GM18868 (cell line): ENCODE results near the gene CTDSP2.
"Not testable (repeated sequence)": the region's sequence is repeated elsewhere in the genome, so short reads cannot be mapped to it uniquely, and the experiment has no call there.

ENCODE experiments used
- ATAC-seq: cut with Tn5 transposase; IDR thresholded peaks from one replicate; pipeline ENCODE4 v1.9.1; 2021; ENCODE audit warnings: mild to moderate bottlenecking, moderate library complexity; ENCODE audit not compliant: unreplicated experiment

Gene CTDSP2

GRCh38 chr12:57783861-57784260 lies 62.7 kb downstream of the CTDSP2 start:
- no peak for ATAC-seq

GRCh38 chr12:57783466-57783801 lies 63.1 kb downstream of the CTDSP2 start:
- ATAC-seq: no peak

GRCh38 chr12:57782608-57783465 lies 63.7 kb downstream of the CTDSP2 start, which contains the start of gene TSFM:
Gene TSFM, plus strand, starts transcription at chr12:57782787. Its CDS starts 15 bp downstream, at chr12:57782802.
- peak; percentile 84 for ATAC-seq

DNA sequence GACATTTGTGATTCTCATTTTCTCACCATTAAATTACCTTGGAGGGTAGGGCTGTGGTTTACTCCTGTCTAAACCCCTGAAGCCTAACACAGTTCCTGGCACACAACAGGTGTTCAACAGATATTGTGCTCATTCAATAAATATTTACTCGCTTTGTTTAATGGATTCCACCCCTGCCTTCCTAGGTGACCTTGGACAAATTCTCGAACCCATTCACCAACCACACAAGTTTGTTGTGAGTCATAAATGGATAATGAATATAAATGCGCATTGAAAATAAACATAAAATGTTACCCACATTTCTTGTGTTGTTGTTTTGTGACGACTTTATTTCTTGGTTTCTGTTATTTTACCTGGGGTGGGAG lies 64.3 kb downstream of the CTDSP2 start:
- ATAC-seq: peak; percentile 13

DNA sequence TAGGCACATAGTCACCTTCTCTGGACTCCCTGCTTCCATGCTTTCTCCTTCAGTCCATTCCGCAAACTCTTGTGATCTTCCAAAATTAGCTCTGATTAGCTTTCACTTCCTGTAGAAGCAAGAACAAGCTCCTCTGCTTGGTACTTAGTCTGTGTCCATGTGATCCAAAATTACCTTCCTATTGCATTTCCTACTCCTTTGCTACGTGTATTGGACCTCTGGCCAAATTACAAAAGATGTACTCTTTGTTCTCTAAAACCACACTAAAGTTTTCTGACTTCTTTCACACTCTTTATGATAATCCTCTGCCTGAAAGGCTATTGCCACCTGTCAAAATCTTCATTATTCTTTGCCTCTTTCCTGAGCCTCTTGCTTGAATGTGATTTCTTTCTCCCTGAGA lies 64.7 kb downstream of the CTDSP2 start:
- ATAC-seq: no peak

DNA sequence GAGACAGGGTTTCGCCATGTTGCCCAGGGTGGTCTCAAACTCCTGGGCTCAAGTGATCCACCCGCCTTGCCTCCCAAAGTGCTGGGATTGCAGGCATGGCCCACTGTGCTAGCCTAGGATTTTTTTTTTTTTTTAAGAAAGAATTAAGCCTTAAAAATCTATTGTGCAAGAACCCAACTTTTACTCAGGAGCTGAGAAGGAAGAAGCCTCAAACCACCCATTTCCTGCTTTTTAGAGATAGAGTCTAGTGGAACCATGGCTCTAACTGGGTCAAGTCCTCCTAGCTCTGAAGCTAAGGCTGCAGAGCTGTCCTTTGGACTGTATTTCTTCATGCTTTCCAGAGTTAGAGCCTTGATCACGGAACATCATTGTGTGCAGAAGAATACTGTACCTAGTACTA lies 65.3 kb downstream of the CTDSP2 start:
- ATAC-seq: no peak

GRCh38 chr12:57780284-57780897 lies 66.1 kb downstream of the CTDSP2 start:
- no peak for ATAC-seq

DNA sequence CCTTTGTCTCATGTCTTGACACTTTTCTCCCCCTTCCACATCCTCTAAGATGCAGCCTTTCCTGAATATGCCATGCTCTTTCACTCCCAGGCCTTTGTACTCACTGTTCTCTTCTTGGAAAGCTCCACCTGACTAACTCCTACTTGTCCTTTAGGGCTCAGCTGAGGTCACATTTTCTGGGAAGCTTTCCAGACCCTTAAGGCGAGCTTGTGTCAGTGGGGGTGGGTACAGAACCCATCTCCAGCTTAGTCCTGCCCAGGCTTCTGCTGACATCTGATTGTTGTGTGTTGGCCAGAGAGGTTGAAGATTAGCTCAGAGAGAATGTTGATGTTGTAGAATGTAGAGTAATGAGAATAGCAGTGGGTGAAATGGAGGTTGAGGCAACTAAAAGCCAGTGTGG lies 66.8 kb downstream of the CTDSP2 start:
- ATAC-seq: no peak

DNA sequence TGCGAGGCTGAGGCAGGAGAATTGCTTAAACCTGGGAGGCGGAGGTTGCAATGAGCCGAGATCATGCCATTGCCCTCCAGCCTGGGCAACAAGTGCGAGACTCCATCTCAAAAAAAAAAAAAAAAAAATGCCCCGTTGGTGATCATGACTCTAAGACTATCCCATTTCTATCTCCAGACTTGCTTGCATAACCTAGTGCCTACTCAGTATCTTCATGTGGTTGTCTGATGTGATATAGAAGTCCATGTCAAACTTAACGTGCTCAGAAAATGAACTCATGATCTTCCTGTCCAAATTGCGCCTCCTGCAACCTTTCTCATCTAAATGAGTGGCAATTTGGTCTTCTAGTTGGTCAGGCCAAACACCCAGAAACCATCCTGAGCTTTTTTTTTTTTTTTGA lies 68.6 kb downstream of the CTDSP2 start:
- ATAC-seq: no peak

GRCh38 chr12:57777367-57777766 lies 69.2 kb downstream of the CTDSP2 start:
- no peak for ATAC-seq

GRCh38 chr12:57776247-57776587 lies 70.3 kb downstream of the CTDSP2 start:
- ATAC-seq: no peak

DNA sequence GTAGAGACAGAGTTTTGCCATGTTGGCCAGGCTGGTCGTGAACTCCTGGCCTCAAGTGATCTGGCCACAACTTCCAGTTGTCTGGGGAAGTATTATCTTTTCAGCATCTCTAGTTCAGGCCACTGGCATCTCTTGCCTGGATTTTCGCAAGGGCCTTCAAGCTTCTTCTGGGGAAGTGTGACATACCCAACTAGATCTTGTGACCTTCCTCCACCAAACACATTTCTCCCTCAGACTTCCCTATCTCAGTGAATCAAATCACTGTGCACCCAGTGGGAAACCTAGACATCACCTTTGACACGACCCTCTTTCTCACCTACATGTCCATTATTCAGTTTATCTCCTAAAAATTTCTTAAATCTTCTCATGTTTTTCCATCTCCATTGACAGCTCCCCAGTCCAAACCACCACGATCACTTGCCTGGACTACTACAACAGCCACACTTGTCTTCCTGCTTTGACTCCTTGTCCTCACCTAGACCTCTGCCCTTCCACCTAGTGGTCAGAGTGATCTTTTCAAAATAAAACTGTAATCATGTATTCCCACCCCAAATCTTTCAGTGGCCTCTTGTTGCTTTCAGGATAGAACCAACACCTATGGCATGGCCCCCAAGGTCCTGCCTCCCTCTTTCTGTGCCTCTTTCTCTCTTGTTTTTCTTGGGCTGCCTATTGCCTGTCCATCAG lies 70.8 kb downstream of the CTDSP2 start:
- ATAC-seq: no peak

- no peak for ATAC-seq
Measured at GRCh38 chr12:57775044-57775443, 71.5 kb downstream of the CTDSP2 start.

- ATAC-seq: not testable (repeated sequence)
Measured at GRCh38 chr12:57774634-57775033, 71.9 kb downstream of the CTDSP2 start.

- peak; percentile 27 for ATAC-seq
Measured at GRCh38 chr12:57772429-57773322, 73.9 kb downstream of the CTDSP2 start, which contains the start of gene EEF1AKMT3. Gene EEF1AKMT3, plus strand, starts transcription at chr12:57772614. Its CDS starts 111 bp downstream, at chr12:57772725.

- peak; percentile 83 for ATAC-seq
Measured at GRCh38 chr12:57771873-57772428, 74.6 kb downstream of the CTDSP2 start, which contains the start of gene METTL1. Gene METTL1, minus strand, starts transcription at chr12:57772105. Its CDS starts 22 bp downstream, at chr12:57772083.

DNA sequence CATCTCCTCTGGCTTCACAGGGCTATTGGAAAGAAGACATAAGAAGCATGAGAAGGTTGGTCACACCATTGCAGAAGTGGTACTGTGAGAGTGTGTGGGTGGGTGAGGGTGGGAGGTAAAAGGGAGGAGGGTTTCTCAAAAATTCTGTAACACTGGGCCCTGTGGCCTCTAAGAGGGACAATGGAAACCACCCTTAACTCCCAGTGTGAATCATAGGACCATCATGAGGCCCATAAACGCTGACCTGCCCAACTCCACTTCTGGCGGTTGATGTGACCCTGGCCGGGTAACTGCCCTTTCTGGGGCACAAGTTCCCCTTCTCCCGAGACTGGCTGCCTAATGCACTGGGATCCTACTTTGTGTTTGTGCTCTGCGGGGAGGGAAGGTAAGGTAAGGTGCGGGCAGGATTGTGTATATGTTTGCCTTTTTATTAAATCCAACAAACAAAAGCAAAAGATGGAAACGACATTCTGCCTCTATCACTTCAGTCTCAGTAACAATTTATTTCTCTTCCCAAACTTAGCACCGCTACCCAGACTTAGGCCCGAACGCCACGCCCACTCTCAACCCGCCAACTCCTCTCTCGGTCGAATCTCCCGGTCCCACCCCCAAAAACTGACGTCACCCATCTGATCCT lies 75.2 kb downstream of the CTDSP2 start:
- ATAC-seq: peak; percentile 80

GRCh38 chr12:57770734-57771133 lies 75.8 kb downstream of the CTDSP2 start:
- no peak for ATAC-seq
